HG03565 (cell line): ENCODE results near the gene GMIP.
"Not testable (repeated sequence)": the region's sequence is repeated elsewhere in the genome, so short reads cannot be mapped to it uniquely, and the experiment has no call there.

Experiments used
- ATAC-seq: cut with Tn5 transposase; IDR thresholded peaks from one replicate; pipeline ENCODE4 v1.9.1; 2021; ENCODE audit warnings: mild to moderate bottlenecking, moderate library complexity; ENCODE audit not compliant: unreplicated experiment

The GMIP gene

GRCh38 chr19:19615086-19615485 lies 28.4 kb downstream of the GMIP start:
- no peak for ATAC-seq

- ATAC-seq: no peak
Measured at GRCh38 chr19:19613506-19613905, 30.0 kb downstream of the GMIP start.

GRCh38 chr19:19610376-19611202 lies 32.9 kb downstream of the GMIP start:
- no peak for ATAC-seq

- ATAC-seq: not testable (repeated sequence)
Measured at GRCh38 chr19:19606686-19607085, 36.8 kb downstream of the GMIP start.

GRCh38 chr19:19606021-19606420 lies 37.4 kb downstream of the GMIP start:
- no peak for ATAC-seq

GRCh38 chr19:19602713-19603324 lies 40.6 kb downstream of the GMIP start:
- ATAC-seq: no peak

- ATAC-seq: no peak
Measured at GRCh38 chr19:19602136-19602712, 41.2 kb downstream of the GMIP start.

GRCh38 chr19:19600793-19601330 lies 42.6 kb downstream of the GMIP start:
- no peak for ATAC-seq

GRCh38 chr19:19598728-19599451 lies 44.6 kb downstream of the GMIP start:
- ATAC-seq: not testable (repeated sequence)

- ATAC-seq: peak; percentile 68
Measured at GRCh38 chr19:19597809-19598306, 45.6 kb downstream of the GMIP start.

GRCh38 chr19:19595171-19595701 lies 48.2 kb downstream of the GMIP start:
- no peak for ATAC-seq

GRCh38 chr19:19594381-19594780 lies 49.1 kb downstream of the GMIP start:
- no peak for ATAC-seq

- ATAC-seq: no peak
Measured at GRCh38 chr19:19592690-19593089, 50.8 kb downstream of the GMIP start.

GRCh38 chr19:19591133-19591825 lies 52.2 kb downstream of the GMIP start:
- ATAC-seq: peak; percentile 61

- ATAC-seq: no peak
Measured at GRCh38 chr19:19588546-19588945, 54.9 kb downstream of the GMIP start.

- ATAC-seq: no peak
Measured at GRCh38 chr19:19587771-19588170, 55.7 kb downstream of the GMIP start.

- no peak for ATAC-seq
Measured at GRCh38 chr19:19584356-19584755, 59.1 kb downstream of the GMIP start.

- ATAC-seq: no peak
Measured at GRCh38 chr19:19582471-19582870, 61.0 kb downstream of the GMIP start.

GRCh38 chr19:19581391-19581790 lies 62.1 kb downstream of the GMIP start:
- ATAC-seq: no peak

GRCh38 chr19:19580418-19580817 lies 63.0 kb downstream of the GMIP start:
- no peak for ATAC-seq
